DOHH2 (cell line): ENCODE results near the gene TATDN2.

ENCODE experiments used
- H3F3A ChIP-seq: fragments of 200-600 bp; sonication (generic), shearing (Covaris generic); 2 replicates; pipeline ENCODE4 v1.6.0; 2016; ENCODE audit warnings: antibody characterized with exemption, mild to moderate bottlenecking; ENCODE audit not compliant: control insufficient read depth, insufficient read depth
- H3K27ac ChIP-seq: fragments of 200-600 bp; sonication (generic); 2 replicates; pipeline ENCODE4 v1.5.1; 2014; ENCODE audit warnings: low read depth, mild to moderate bottlenecking, low read length, moderate library complexity
- H3K27me3 ChIP-seq: fragments of 200-600 bp; sonication (generic); 2 replicates; pipeline ENCODE4 v1.6.1; 2014; ENCODE audit warnings: mild to moderate bottlenecking, low read length, mixed read lengths; ENCODE audit not compliant: control insufficient read depth
- H3K36me3 ChIP-seq: fragments of 200-600 bp; sonication (generic); 2 replicates; pipeline ENCODE4 v1.6.1; 2014; ENCODE audit warnings: mild to moderate bottlenecking, low read length, moderate library complexity, mixed read lengths; ENCODE audit not compliant: control insufficient read depth
- H3K4me1 ChIP-seq: fragments of 200-600 bp; sonication (generic); 2 replicates; pipeline ENCODE4 v1.6.1; 2014; ENCODE audit warnings: mild to moderate bottlenecking, low read length, mixed read lengths; ENCODE audit not compliant: control insufficient read depth
- H3K4me2 ChIP-seq: fragments of 200-600 bp; sonication (generic); 2 replicates; pipeline ENCODE4 v1.6.0; 2014; ENCODE audit warnings: mild to moderate bottlenecking, low read length, moderate library complexity
- H3K4me3 ChIP-seq: fragments of 200-600 bp; sonication (generic); 2 replicates; pipeline ENCODE4 v1.5.1; 2014; ENCODE audit warnings: mild to moderate bottlenecking, low read length, mixed read lengths
- H3K79me2 ChIP-seq: fragments of 200-600 bp; sonication (generic); 2 replicates; pipeline ENCODE4 v1.6.1; 2014; ENCODE audit warnings: mild to moderate bottlenecking, low read length, mixed read lengths; ENCODE audit not compliant: control insufficient read depth
- H3K9me2 ChIP-seq: fragments of 200-600 bp; sonication (generic); replicated peaks from 2 replicates; pipeline ENCODE4 v1.6.1; 2014; ENCODE audit warnings: mild to moderate bottlenecking, low read length, mixed read lengths; ENCODE audit not compliant: control insufficient read depth
- H3K9me3 ChIP-seq: fragments of 200-600 bp; sonication (generic); 2 replicates; pipeline ENCODE4 v1.6.1; 2014; ENCODE audit warnings: antibody characterized with exemption, low read length, mixed read lengths; ENCODE audit not compliant: control insufficient read depth, insufficient read depth
- H4K20me1 ChIP-seq: fragments of 200-600 bp; sonication (generic); 2 replicates; pipeline ENCODE4 v1.6.0; 2014; ENCODE audit warnings: low read depth, mild to moderate bottlenecking, antibody characterized with exemption, low read length, moderate library complexity; ENCODE audit not compliant: control insufficient read depth, insufficient read depth
- CTCF ChIP-seq: fragments of 200-600 bp; sonication (generic); IDR thresholded peaks from one replicate; pipeline ENCODE4 v1.5.1; 2014; ENCODE audit warnings: antibody characterized with exemption, mild to moderate bottlenecking, low read depth, low read length; ENCODE audit not compliant: poor library complexity, severe bottlenecking
- EZH2phosphoT487 ChIP-seq: fragments of 200-600 bp; sonication (generic); IDR thresholded peaks from 2 replicates; pipeline ENCODE4 v1.6.1; 2017; ENCODE audit warnings: borderline replicate concordance, mild to moderate bottlenecking, antibody characterized with exemption, low read length, moderate library complexity, mixed read lengths

The TATDN2 gene, protein sequence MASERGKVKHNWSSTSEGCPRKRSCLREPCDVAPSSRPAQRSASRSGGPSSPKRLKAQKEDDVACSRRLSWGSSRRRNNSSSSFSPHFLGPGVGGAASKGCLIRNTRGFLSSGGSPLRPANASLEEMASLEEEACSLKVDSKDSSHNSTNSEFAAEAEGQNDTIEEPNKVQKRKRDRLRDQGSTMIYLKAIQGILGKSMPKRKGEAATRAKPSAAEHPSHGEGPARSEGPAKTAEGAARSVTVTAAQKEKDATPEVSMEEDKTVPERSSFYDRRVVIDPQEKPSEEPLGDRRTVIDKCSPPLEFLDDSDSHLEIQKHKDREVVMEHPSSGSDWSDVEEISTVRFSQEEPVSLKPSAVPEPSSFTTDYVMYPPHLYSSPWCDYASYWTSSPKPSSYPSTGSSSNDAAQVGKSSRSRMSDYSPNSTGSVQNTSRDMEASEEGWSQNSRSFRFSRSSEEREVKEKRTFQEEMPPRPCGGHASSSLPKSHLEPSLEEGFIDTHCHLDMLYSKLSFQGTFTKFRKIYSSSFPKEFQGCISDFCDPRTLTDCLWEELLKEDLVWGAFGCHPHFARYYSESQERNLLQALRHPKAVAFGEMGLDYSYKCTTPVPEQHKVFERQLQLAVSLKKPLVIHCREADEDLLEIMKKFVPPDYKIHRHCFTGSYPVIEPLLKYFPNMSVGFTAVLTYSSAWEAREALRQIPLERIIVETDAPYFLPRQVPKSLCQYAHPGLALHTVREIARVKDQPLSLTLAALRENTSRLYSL

GRCh38 chr3:10248184-10248983 lies at the start of gene TATDN2:
TSS of gene TATDN2 (plus strand) at chr3:10248459. CDS start at chr3:10249201, 742 bp downstream.
- peak within 1 kb of the TSS; percentile 95 for H3K4me2 ChIP-seq
- peaks cover 22% of the 10 kb centered on the region for H3K9me3 ChIP-seq
- TF ChIP-seq EZH2phosphoT487 (no peak), CTCF (peak; percentile 8)
- H3K27me3 ChIP-seq = no peaks in the 10 kb centered on the region
- H3K9me2 ChIP-seq = no peaks in the 10 kb centered on the region
- peaks cover 7% of the 10 kb centered on the region; the same call in 1 of the 2 replicates for H4K20me1 ChIP-seq
- H3K79me2 ChIP-seq = peaks cover 56% of the 10 kb centered on the region
- H3K4me3 ChIP-seq = peak within 1 kb of the TSS; percentile 96
- peaks cover 66% of the 10 kb centered on the region for H3K36me3 ChIP-seq
- H3F3A ChIP-seq = no peaks in the 10 kb centered on the region; the same call in none of the 2 replicates
- H3K4me1 ChIP-seq = peaks cover 35% of the 10 kb centered on the region
- H3K27ac ChIP-seq = peak within 1 kb of the TSS; percentile 76

- Histone ChIP-seq H4K20me1 (no peaks in the 10 kb centered on the region), H3K4me1 (peaks cover 79% of the 10 kb centered on the region), H3K4me2 (peak overlapping the region; percentile 66), H3K79me2 (peaks cover 32% of the 10 kb centered on the region), H3K27me3 (no peaks in the 10 kb centered on the region), H3K36me3 (peaks cover 34% of the 10 kb centered on the region), H3K4me3 (peak overlapping the region; percentile 47), H3F3A (peaks cover 15% of the 10 kb centered on the region), H3K27ac (peak overlapping the region; percentile 92), H3K9me2 (no peaks in the 10 kb centered on the region), H3K9me3 (no peaks in the 10 kb centered on the region)
- TF ChIP-seq EZH2phosphoT487 = no peak
- no peak for TF ChIP-seq CTCF
These were observed 49.3 kb upstream of the TATDN2 start for GRCh38 chr3:10198761-10199649.

DNA sequence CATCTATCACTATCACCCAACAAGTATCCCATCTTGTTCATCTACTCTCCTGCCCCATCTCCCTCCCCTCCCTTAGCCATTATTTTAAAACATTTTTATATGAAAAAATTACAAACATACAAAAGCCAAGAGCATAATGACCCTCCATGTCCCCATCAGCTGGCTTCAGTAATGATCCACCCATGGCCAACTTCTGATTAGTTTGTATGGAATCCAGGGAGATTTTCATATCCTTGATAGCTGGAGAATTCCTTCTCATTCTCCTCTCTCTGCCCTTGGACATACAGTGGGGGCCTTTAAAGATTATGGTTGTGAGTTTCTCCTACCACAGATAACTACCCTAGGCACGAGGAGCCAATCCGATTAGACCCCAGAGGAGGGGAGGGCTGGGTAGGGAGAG lies 43.3 kb upstream of the TATDN2 start:
- no peaks in the 10 kb centered on the region for H3K9me3 ChIP-seq
- H3K27ac ChIP-seq = no peak overlapping the region
- no peaks in the 10 kb centered on the region for H3F3A ChIP-seq

More for the DNA sequence above, 43.3 kb upstream of the TATDN2 start:
- TF ChIP-seq CTCF (no peak), EZH2phosphoT487 (no peak)
- peaks cover 29% of the 10 kb centered on the region for H3K36me3 ChIP-seq
- no peak overlapping the region for H3K4me3 ChIP-seq
- H3K27me3 ChIP-seq = no peaks in the 10 kb centered on the region
- peaks cover 28% of the 10 kb centered on the region for H3K4me1 ChIP-seq
- no peaks in the 10 kb centered on the region for H3K9me2 ChIP-seq
- no peak overlapping the region for H3K4me2 ChIP-seq
- no peaks in the 10 kb centered on the region; the same call in 1 of the 2 replicates for H3K79me2 ChIP-seq
- no peaks in the 10 kb centered on the region for H4K20me1 ChIP-seq
